ENCODE measurements around the gene HECTD3. TPM values are rescaled to one million over a fixed set of nuclear protein-coding genes. Genes with fewer than 3 reads are reported as not detected.
"Not testable (repeated sequence)": the region's sequence is repeated elsewhere in the genome, so short reads cannot be mapped to it uniquely, and the experiment has no call there.

Gene HECTD3
- total RNA-seq, 1 donor from 2014 or later, result 15.9 TPM

DNA sequence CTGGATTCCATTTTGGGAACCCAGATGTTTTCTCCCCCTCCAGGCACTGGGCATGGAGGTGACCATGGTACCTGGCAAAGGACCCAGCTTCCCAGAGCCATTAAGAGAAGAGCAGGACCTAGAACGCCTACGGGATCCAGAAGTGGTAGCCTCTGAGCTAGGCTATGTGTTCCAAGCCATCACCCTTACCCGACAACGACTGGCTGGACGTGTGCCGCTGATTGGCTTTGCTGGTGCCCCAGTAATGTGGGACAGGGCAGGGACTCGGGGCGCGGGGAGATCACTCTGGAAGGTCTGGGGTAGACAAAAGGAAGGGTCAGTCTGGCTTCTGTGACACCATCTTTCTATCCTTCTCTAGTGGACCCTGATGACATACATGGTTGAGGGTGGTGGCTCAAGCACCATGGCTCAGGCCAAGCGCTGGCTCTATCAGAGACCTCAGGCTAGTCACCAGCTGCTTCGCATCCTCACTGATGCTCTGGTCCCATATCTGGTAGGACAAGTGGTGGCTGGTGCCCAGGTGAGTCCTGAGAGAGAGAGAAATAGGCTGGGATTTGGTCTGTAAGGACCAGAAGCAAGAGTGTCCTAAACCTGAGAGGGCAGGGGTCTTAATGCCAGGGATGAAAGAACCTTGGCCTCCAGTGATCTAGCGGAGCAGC is 2.6 kb upstream of the HECTD3 start:
- no peak for DNase-seq

DNA sequence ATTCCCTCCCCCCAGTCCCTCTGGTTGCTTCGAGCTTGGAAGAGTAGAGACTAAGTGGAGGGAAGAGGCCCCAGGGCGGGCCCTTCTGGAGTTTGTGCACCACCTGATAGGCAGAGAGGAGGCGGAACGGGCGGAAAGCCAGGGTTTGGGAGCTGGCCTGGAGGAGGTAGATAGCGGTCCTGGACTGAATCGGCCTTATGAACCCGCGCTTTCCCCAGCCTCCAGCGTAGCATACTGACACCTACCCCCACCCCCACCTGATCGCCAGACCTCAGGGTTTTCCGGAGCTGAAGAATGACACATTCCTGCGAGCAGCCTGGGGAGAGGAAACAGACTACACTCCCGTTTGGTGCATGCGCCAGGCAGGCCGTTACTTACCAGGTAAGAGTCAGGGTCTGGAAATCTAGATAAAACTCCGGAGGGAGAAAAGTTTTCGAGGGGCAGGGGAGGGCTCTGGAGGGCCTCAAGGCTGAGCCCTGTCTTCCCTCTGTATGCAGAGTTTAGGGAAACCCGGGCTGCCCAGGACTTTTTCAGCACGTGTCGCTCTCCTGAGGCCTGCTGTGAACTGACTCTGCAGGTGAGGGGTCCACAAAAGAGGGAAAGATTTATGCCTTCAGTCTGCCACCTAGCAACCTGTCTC is 1.6 kb upstream of the HECTD3 start:
- no peak for DNase-seq

DNA sequence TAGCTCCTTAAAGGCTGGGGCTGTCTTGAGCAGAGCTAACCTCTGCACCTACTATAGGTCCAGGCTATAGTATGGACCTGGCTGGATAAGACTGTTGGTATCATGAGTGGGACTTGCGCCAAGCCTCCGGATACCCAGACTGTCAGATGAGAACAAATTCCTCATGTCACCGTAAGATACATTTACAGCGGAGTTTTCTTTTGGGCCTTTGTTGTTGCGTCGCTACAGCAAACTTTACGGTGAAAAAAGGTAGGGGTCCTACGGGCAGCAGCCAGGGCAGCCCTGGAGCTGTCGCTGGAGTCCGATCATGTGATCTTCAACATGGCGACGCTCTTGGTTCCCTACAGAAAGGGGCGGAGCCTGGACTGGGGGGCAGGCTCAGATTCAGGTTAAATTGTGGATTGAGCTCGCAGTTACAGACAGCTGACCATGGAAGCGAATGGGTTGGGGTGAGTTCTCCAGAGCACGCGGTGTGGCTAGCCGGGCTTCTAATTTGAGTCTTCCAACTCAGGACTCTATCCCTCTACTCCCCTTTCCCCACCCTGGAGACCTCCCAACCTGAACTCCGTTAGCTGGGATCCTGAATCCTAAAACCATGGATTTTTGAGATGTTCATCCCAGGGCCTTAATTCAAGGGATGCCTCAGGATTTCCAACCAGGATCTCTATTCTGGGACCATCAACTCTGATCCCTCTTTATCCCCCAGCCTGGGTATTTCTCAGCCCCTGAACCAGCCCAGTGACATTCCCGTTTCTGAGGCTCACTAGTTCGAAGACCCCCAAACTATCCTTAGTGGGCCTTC is 914 bp upstream of the HECTD3 start, which contains the start of gene UROD:
Gene UROD (plus strand): TSS at position 418 of the 802 bp plus-strand sequence. CDS start 12 bp downstream, at position 430.
- peak; percentile 96 for DNase-seq

DNA sequence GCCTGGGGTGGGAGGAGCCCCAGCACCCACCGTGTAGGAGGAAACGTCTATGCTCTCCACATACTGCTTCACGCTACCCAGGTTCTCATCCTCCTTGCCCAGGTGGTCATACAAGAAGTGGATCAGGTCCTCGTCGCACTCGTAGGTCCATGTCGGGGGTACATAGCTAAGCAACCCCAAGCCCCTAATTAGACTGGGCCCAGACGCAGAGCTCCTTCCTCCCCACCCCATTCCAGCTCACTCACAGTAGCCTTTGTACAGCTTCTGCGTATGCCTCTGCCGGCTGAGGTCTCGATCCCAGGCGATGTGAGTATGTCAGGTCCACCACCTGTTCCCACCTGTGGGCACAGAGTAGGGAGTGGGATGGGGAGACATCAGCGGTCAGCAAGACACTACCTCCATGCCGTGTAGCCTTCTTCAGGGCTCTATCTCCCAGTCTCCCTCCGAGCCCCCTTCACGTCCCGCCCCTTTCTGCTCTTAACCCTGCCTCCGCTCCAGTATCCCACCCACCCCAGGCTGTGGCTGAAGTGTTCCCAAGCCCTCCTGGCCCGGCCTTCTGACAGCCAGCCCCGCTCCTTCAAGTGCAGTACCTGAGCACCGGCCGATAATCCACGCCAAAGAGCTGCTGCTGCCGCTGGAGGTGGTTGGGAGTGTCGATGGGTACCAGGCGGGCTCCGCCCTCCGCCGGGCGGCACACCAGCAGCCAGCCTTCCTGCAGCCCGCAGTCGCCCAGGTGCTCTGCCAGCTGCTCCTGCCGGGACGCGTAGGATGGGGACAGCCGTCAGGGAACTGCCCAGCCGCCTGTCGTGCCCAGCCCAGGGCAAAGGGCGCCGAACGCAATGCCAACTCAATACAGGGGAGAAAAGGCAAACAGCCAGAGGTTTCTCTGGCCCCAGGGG is 919 bp downstream of the HECTD3 start:
- DNase-seq, result peak; percentile 2

DNA sequence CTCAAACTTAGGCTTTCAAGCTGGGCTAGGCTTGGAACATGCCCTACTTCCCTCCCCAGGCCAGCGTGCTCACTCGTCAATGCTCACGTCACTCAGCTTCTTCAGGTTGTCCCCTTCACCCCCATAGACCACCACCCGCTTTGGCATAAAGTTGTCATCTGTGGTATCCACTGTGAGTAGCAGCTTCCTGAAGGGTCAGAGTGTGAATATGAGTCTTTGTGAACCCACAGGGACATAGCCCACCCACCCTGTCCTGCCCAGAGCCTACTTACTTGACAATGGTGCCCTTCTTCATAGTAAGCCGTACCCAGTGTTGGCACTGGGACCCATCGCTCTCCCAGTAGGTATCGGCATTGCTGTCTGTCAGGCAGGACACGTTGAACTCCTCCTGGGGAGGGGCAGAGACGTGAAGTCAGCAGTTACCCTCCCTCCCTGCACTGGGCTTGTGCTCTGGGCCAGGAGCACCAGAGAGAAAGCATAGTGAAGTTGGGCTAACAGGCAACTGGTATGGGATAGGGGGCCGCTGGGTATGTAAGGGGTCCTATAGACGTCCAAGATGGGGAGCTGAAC is 1.7 kb downstream of the HECTD3 start:
- DNase-seq, result no peak

DNA sequence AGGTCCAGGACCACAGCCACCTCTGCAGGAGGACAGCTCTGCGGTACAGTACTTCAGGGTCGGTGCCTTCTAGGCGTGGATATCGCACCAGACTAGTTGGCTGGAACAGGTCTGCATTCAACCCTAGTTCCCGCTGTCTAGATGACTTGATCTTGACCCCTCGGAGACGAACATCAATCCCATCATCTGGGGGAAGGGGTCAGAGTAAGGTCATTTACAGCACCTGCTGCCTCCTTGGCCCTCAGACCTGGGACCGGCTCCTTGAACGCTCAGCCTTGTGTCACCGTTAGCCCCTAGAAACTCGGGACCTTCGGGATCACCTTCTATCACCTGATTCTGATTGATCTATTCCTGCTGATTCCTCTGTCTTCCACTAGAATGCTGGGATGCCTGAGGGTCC is 2.6 kb downstream of the HECTD3 start:
- DNase-seq, result no peak

DNA sequence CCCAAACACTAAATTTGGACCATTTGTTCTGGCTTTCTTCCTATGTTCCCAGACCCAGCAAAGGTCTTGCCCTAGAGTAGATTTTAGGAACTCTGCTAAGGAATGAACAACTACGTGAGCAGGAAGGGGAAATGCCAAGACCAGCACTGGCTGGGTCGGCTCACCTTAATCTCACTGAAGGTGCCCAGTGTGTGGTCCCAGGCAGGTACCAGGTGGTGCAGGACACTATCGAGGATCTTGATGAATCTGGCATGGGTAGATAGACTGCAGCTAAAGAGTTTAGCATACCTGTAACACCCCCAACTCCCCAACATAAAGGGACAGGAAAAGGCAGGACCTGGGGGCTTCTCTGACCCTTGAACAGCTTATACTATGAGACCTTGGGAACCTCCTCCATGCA is 3.0 kb downstream of the HECTD3 start:
- no peak for DNase-seq

DNA sequence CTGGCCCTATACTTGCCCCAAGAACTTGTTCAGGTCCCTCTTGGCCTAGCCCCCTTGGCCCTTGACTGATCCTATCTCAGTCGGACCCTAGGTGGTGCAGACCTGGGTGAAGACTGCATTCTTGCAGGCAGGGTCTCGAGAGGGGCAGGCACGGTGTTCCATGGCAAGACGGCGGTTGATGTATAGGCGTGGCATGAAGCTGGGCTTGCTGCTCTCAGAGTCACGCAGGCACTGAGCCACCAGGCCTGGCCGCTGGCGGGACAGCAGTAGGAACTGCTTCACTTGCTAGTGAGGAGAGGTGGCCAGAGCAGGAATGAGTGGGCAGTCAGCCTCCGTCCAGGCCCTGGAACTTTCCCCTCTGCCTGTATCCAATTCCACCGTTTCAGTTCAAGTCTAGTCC is 3.8 kb downstream of the HECTD3 start:
- DNase-seq, result no peak

DNA sequence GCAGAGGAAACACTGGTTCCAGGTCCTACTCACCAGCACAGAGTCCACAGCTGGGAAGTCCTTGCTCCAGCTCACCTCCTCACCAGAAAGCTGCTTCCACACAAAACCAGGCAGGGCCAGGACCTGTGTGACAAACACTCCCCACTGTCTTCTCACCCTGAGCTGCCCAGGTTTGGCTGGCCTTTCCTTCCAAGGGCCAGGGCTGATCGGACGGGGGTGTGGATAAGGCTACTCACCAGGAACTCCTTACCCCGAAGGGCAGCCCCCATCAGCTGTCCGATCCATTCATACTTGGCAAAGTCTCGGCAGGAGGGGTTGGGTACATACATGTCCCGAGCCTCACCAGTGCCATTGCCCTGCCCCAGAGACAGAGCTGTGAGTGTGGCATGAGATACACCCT is 5.4 kb downstream of the HECTD3 start:
- no peak for DNase-seq

DNA sequence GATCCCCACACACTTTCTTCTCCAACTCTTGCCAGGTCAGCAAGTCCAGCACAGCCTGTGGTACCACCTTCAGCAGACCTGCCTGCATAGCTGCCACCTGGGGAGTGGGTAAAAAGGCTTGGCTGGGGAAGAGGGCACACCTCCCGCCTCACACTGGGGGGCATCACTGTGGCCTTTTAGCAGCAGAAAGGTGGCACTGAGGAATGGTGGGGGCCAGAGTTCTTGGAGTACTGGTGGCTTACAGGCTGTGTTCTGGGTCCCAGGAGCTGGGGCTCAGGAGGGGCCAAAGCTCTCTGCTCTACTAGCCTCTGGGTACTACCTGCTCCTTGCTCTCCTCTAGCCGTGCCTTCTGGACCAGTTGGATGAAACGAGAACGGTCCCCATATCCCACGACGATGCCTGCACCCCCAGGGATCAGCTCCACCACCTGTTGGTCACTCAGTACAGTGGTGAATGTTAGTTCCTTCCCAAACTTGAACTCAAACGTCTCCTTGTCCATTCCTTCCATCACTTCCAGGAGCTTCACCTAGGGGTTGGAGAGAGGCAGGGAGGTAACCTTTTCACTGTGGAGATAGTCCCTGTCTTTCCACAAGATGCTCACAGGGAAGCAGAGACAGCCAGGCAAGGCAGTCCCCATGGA is 6.7 kb downstream of the HECTD3 start:
- DNase-seq, result no peak

DNA sequence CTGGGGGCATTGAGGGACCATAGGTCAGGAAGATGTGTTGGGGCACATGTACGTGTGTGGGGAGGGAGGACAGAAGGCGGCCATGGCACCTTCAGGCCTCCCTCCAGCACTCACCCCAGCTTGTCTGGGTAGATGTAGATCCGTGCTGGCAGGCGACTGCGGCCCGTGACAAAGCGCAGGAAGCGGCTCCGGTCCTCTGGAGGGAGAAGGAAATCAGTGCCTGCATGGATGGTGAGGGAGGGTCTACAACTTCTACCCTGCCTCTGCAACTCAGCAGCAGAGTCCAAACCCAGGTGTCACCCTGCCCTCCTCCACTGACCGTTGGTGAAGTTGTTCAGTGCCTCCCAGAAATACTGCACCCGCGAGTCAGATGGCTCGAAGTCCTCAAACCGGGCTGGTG is 7.4 kb downstream of the HECTD3 start:
- no peak for DNase-seq

DNA sequence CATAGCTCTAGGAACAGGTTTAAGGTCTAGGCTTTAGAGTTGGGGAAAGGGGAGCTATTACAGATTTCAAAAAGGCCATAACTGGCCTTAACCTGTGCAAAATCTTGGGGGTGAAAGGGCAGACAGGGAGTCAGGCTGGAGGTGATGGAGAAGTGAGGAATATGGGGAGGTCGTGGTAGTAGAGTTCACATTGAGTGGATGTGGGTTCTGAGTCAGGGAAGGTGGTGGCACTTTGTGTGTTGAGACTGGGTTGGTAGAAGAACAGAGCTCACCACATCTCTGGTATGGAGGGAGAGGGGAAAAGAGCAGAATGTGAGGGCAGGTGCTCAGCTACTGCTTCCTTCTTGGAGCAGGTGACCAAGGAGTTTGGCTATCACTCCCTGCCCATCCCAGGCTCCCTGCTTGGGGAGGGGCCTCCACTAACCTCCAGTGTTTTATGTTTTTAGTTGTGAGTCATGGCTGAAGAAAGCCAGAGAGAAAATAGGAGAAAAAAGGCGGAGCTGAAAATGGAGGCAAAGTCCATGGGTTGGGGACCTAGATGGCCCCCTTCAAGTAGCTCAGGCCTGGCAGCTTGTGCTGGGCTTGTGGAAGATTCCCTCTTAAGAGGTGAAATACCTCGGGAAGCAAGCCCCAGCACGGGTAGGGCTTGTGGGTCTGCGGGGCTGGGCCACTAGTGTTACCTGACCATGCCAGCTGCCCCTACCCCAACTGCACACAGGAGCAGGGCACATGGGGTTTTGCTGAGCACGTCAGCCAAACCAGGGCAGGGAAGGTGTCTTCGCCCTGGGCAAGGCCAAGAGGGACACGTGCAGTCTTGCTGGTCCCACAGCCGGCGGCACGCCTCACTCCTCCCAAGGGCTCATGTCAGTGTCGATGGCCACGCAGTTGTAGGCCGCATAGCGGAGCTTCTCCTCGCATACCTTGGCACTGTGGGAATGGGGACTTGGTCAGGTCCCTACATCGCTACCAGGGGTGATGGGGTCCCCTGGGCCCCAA is 8.2 kb downstream of the HECTD3 start:
- DNase-seq, result no peak

DNA sequence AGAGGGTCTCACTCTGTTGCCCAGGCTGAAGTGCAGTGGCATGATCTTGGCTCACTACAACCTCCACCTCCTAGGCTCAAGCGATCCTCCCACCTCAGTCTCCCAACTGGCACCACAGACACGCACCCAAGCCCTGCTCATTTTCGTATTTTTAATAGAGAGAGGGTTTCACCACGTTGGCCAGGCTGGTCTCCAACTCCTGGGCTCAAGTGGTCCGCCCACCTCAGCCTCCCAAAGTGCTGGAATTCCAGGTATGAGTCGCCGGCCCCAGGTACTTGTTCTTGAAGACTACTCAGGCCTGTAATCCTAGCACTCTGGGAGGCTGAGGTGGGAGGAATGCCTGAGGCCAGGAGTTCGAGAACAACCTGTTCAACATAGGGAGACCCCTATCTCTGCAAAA is 9.5 kb downstream of the HECTD3 start:
- not testable (repeated sequence) for DNase-seq

DNA sequence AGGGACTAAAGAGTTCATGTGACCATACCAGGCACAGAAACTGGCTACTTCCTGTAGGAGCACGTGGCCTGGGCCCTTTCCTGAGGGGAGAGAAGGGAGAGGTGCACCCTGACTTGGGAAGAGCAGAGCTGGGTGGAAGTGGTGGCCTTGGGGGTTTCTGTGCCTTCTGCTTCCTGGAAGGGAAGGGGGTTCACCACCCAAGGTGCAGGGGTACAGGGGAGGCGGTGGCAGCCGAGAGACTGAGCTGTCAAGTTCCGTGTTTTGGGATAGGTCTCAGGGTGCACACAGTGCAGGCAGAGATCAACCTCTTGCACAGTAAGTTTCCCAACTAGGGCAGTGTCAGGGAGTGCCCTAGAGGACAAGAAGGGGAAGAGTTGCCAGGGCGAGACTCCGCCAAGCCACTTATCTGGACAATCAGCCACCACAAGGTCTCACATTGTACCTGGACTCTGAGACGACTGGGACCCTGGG is 10.1 kb downstream of the HECTD3 start:
- DNase-seq, result no peak

DNA sequence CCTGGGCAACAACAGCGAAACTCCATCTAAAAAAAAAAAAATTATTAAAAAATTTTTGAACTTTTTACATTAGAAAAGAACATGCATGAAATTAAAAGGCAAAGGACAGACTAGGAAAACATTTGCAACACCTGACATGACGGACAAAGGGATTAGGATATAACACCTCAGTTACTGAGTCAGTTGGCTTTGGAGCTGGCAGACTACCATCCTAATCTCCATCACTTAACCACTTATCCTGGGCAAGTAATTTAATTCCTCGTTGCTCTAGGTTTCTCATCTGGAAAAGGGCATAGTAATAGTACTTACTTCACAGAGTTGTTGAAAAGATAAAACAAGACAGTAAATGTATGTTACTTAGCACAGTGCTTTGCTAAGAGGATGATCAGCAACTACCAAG is 11.9 kb downstream of the HECTD3 start:
- no peak for DNase-seq

DNA sequence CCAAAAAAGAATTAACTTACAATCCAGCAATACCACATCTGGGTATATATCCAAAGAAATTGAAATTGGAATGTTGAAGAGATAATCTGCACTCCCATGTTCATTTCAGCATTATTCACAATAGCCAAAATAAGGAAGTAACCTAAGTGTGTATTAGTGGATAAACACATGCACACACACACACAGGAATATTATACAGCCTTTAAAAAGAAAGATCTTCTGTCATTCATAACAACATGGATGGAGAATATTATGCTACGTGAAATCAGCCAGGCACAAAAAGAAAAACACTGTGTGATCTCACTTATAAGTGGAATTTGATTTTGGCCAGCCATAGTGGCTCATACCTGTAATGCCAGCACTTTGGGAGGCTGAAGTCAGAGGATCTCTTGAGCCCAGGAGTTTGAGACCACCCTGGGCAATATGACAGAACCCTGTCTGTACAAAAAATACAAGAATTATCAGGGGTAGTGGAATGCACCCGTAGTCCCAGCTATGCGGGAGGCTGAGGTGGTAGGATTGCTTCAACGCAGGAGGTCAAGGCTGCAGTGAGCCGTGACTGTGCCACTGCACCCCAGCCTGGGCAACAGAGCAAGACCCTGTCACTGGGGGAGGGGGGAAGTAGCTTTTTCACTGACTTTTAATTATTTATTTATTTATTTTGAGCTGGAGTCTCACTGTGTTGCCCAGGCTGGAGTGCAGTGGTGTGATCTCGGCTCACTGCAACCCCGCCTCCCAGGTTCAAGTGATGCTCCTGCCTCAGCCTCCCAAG is 15.5 kb downstream of the HECTD3 start:
- DNase-seq, result no peak

DNA sequence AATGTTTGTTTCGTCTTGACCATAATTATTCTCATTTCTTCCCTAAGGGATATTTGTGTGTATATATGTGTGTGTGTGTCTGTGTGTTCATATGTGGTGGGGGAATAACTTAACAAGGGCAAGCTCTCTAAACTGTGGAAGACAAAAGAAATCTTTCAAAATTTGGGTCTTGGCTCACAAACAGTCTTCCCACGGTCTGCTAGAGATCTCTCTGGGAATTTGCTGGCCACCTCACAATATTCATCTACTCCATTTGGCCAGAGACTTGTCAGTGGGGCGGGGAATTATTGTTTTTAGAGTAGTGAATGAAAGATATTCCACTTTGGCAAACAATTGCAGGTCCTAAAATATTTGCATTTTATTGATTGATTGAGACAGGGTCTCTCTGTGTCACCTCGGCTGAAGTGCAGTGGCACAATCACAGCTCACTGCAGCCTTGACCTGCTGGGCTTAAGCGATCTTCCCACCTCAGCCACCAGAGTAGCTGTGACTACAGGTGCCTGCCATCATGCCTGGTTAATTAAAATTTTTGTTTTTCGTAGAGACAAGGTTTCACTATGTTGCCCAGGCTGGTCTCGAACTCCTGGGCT is 16.7 kb downstream of the HECTD3 start:
- no peak for DNase-seq

DNA sequence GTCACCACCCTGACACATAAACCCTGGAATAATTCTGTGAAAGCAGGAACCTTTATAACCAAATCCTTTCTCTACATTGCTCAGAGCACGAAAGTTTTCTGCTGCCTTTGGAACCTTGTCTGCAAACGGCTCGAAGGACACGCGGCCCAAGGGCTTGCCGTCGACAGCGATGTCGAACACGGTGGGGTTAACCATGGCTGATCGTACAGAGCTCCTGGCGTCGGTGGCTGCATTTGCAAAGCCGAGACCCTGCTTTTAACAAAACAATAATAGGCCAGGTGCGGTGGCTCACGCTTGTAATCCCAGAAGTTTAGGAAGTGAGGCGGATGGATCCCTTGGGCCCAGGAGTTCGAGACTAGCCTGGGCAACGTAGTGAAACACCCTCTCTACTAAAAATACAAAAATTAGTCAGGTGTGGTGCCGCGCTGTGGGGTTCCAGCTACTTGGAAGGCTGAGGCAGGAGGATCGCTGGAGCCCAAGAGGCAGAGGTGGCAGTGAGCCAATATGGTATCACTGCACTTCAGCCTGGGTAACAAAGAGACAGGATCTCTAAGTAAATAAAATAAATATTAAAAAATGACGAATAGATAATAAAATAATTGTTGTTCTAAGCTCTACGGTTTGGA is 22.5 kb downstream of the HECTD3 start:
- no peak for DNase-seq

Data from skin of body (tissue), 2 donors.